ENCODE data around the gene TIMP4.

Gene TIMP4

DNA sequence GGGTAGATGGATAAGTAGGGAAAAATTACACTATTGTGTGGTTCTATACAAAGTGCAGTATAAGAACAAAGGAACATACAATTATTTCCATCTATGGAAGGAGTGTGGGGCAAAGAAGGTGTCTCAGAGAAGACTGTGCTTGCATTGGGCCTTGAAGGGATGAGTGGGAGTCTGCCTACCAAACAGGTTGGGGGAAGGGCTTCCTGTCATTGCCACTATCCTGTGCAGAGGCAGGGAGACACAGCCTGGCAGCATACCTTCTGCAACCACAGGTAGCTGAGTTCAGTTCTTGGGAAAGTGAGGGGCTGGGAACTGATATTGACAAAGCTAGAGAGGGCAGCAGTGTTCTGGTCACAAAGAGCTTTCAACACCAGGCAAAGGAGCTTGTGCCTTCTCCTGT, 3.4 kb downstream of the TIMP4 start:
- DNase-seq (ENCODE audit: low read depth), result no peak
- no peak overlapping the region for H3K4me3 ChIP-seq (ENCODE audit: low read depth, low read length)

DNA sequence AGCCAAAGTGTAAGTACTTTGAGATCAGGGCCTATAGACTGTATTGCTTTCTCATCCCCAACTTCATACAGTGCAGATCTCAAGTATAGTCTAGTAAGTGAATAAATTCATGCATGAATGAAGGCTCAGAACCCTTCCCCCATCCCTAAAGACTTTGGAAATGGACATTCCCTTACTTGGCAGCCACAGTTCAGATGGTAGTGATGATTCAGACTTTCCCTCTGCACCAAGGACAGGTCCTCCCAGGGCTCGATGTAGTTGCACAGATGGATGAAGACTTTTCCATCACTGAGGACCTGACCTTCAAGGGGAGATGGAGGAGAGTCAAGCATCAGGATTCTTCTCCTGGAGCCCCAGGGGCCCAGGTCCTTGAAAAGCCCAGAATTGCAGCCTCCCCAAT, 4.6 kb downstream of the TIMP4 start:
- no peak for DNase-seq (ENCODE audit: low read depth)
- H3K4me3 ChIP-seq (ENCODE audit: low read depth, low read length), result no peak overlapping the region

GRCh38 chr3:12150112-12150511, 8.6 kb downstream of the TIMP4 start:
- no peak for DNase-seq (ENCODE audit: low read depth)
- no peak overlapping the region for H3K4me3 ChIP-seq (ENCODE audit: low read depth, low read length)

GRCh38 chr3:12149029-12149428, 9.7 kb downstream of the TIMP4 start:
- no peak for DNase-seq (ENCODE audit: low read depth)
- no peak overlapping the region for H3K4me3 ChIP-seq (ENCODE audit: low read depth, low read length)

DNA sequence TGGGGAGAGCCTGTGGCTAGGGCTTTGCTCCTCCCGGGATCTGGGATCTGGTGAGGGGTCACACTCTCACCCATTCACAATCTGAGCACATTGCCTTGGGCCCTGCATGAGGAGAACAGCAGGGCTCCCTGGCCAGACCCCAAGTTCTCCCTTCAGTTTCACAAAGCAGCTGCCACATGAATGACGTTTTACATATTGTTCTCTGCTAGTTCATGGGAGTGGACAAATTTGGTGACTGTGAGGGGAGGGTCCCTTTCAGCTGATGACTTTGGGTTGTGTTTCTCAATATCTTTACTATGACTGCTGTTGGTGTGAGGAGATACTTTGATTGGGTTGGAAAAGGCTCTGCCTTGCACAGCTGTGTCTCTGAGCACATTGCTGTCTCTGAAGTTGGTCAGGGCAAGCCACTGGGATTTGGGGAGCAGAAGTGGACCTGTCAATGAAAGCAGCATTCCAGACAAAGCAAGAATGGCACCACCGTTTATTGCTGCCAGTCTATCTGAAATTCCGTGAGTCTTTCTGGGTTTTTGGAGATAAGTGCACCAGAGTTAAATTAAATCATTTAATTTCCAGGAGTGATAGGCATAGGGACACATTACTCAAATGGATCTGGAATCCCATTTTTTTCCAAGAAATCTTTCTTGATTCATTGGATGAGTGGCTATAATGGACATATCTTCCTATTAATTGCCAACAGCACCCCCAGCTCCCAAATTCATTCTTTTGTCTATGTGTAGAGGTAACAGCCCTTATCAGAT, 10.3 kb downstream of the TIMP4 start:
- H3K4me3 ChIP-seq (ENCODE audit: low read depth, low read length), result no peak overlapping the region
- peak; percentile 81 for DNase-seq (ENCODE audit: low read depth)

- DNase-seq (ENCODE audit: low read depth), result no peak
- no peak overlapping the region for H3K4me3 ChIP-seq (ENCODE audit: low read depth, low read length)
These were observed 11.5 kb downstream of the TIMP4 start for GRCh38 chr3:12147049-12147780.

DNA sequence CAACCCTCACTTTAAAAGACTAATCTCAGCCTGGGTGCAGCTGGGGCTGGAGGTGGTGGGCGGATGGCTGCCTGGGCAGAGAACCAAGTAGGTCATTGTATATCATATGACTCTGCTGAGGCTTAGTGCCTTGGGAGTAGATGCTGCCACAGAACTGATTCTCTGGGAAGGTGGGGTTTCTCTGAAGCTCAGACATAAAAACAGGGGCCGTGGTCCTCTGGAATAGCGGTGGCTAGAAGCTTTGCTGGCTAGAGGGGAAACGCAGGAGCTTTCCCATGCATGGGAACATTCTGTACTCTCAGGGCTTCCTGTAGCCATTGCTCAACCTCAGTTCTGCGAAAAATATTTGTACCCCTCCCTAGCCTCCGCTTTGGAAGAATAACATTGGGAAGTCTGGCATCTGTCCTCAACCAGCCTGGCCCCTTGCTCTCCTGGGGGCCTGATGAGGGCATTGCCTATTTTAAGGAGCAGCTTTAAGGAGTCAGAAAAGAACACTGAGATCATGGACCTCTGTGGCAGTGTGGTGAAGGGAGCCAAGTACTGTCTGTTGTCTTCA, 14.7 kb downstream of the TIMP4 start:
- DNase-seq (ENCODE audit: low read depth), result peak; percentile 99
- H3K4me3 ChIP-seq (ENCODE audit: low read depth, low read length), result no peak overlapping the region

DNA sequence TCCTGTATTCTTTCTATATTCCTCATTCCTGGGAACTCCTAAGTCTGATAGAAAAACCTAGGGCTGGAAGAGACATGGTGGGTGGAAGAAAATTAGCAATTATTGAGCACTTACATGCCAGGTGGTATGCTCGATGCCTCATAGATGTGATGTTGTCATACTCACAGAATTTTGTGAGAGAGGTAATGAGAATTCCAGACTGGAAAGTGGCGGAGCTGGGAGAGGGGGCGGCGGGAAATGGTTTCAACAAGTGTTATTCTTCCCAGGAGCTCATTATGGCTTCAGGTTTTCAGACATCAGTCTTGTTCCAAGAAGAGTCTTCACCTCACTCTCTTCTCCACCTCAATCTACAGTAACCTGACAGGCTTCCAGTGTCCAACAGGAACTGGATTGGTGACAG, 16.2 kb downstream of the TIMP4 start:
- H3K4me3 ChIP-seq (ENCODE audit: low read depth, low read length), result no peak overlapping the region
- no peak for DNase-seq (ENCODE audit: low read depth)

DNA sequence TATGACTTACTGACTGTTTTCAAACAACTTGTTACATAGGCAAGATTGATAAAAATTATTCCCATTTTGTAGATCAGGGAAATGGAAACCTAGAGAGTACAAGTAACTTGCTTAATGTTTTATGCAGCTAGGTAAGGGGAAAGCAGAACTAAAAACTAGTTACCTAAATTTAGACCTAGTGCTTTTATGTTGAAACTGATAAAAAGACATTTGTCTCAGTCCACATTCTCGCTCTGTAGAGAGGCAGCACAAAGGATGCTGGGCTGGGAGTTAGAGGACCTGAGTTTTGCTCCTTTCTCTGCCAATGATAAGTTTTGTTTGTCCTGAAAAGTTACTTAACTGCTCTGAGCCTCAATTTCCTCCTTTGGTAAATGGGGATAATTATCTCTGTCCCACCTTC, 17.4 kb downstream of the TIMP4 start:
- DNase-seq (ENCODE audit: low read depth), result no peak

DNA sequence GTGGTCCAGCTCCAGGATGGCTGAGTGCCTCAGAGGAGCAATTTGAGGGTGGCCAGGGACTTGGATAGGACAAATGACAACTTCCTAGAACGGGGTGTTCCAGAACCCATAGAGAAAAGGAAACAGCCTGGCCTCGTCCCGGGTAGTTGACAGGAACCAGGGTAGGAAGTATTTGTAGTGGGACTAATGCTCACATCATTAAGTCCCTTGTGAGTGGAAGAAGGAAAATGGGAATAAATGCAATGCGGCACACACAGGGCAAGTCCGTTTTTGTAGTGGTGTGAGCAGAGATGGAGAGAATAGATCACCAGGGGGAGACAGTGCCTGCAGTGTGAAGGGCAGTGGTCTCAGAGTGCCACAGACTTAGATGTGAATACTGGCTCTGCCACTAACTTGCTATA, 19.6 kb downstream of the TIMP4 start:
- no peak overlapping the region for H3K4me3 ChIP-seq (ENCODE audit: low read depth, low read length)
- no peak for DNase-seq (ENCODE audit: low read depth)

More for the DNA sequence above, 17.4 kb downstream of the TIMP4 start:
- H3K4me3 ChIP-seq (ENCODE audit: low read depth, low read length), result no peak overlapping the region

DNA sequence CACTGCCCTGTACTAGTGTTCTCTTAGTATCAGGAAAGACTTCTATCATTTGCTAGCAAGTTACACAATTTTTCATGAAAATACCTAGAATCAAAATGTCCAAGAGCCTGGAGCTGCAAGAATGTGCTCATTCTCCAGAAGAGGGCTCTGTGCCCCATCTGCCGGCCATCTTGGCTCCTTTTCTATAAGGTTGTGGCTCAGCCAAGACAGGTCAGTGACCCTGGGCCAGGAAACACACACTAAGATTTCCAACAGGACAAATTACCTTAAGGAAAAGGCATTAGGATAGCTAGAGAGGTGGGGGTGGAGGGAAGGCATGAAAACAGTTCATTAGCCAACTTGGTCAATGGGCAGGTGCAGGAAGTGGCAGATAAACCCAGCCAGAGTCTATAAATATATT, 20.7 kb downstream of the TIMP4 start:
- DNase-seq (ENCODE audit: low read depth), result no peak
- H3K4me3 ChIP-seq (ENCODE audit: low read depth, low read length), result no peak overlapping the region

DNA sequence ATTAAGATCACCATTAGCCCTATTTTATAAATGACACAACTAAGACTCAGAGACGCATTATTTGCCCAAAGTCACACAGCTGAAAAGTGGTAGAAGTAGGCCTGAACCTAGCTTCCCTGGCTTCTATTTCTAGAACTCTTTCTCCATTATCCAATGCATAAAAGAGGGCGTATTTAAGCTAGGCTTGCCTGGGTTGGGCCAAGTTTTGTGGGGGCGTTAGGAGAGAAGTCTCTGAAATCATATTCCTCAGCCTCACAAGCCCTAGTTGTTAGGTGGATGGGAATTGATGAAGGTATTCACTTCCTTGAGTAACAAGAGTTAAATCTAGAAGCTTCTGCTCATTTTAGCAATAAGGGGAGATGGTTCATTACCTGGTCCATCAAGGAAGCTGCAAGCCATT, 22.3 kb downstream of the TIMP4 start:
- no peak for DNase-seq (ENCODE audit: low read depth)
- H3K4me3 ChIP-seq (ENCODE audit: low read depth, low read length), result no peak overlapping the region

DNA sequence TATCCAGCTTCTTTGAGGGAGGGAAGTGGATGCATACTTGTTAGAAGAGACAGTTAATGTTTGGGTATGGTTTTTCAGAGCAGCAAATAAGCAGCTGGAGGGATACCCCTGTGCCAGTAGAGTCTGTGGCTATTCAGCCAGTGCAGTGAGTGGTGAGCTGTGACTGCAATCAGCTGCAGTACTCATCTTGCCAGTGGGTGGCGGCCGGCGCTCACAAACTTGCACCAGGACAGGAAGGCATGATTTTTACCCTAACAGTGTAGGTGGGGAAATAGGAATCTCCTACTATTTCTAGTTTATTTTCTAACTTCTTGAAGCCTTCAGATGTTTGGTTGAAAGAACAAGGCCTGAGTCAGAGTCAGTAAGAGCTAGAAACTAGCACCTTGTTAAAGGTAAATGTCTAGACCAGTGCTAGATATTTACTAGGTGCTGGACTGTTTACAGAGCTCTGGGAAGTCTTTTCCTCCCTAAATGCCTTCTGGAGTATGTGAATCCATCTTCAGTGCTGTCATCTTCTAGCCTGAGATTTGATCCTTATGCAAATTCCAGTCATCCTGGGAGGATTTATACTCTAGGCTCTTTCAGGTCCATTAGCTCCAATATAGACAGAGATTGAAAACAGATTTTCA, 23.6 kb downstream of the TIMP4 start:
- no peak for DNase-seq (ENCODE audit: low read depth)
- H3K4me3 ChIP-seq (ENCODE audit: low read depth, low read length), result no peak overlapping the region

GRCh38 chr3:12132881-12133280, 25.8 kb downstream of the TIMP4 start:
- no peak overlapping the region for H3K4me3 ChIP-seq (ENCODE audit: low read depth, low read length)
- no peak for DNase-seq (ENCODE audit: low read depth)

DNA sequence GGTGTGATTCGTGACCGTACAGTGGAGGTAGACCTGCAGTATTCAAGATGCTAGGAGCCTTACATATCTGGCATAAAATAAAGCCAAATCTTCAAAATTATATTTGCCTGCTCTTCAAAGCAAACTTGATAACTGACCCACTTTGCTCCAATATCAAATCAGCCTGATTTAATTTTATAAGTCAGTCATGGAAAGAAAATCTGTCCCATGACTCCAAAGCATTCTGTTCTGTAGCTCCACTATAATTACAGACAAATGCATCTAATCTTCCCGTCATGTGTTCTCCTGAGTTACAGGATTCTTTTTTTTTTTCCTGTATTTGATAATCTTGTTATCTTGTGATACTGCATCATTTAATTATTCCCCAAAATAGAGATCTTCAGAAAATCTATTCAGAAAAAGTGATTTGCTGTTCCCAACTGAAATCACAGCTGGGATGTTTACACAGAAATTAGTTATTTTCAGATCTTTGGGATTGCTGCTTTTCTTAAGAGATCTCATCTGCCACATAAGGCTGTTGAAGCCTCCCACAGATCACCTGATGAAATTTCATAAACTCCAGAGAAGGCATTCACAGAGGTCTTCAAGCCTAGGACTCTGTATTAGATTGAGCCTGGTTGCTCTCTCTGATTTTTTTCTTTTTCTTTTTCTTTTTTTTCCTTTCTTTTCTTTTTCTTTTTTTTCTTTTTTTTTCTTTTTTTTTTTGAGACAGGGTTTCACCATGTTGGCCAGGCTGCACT, 27.2 kb downstream of the TIMP4 start:
- H3K4me3 ChIP-seq (ENCODE audit: low read depth, low read length), result no peak overlapping the region
- no peak for DNase-seq (ENCODE audit: low read depth)

- no peak overlapping the region for H3K4me3 ChIP-seq (ENCODE audit: low read depth, low read length)
- no peak for DNase-seq (ENCODE audit: low read depth)
These were observed 31.3 kb downstream of the TIMP4 start for GRCh38 chr3:12127391-12127790.

DNA sequence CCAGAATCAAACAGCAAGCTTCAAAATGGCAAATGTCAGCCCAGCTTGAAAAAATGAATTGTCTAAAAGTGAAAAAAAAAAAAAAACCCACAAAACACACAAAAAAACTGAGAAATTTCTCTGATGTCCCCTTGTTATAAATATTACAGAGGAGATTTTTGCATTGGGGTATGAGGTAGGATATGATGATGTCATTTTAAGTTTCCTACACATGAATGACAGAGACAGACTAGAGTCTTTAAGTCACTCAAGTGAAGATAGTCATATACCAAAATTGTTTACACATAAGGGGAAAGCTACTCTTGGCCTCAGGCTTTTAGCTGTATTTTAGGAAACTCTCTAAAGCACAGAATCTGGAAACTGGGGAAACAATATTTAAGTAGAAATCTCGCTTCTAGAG, 32.9 kb downstream of the TIMP4 start:
- H3K4me3 ChIP-seq (ENCODE audit: low read depth, low read length), result no peak overlapping the region
- DNase-seq (ENCODE audit: low read depth), result no peak

DNA sequence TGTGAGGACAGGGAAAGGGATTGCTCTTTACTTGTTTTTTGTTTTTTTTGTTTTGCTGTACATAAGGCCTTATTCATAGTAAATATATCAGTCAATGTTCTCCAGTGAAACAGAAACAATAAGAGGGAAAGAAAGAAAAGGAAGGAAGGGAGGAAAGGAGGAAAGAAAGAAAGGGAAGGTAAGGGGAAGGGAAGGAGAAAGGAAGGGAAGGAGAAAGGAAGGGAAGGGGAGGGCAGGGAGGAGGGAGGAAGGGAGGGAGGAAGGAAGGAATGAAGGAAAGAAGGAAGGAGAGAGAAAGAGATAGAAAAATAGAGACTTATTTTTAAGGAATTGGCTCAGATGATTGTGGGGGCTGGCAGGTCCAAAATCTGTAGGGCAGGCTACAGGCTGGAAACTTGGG, 37.2 kb downstream of the TIMP4 start:
- H3K4me3 ChIP-seq (ENCODE audit: low read depth, low read length), result no peak overlapping the region
- DNase-seq (ENCODE audit: low read depth), result no peak

- no peak for DNase-seq (ENCODE audit: low read depth)
- no peak overlapping the region for H3K4me3 ChIP-seq (ENCODE audit: low read depth, low read length)
These were observed 38.2 kb downstream of the TIMP4 start for GRCh38 chr3:12120374-12121140.
